GM19023 (cell line): Measurements from ENCODE around the gene PEX11G.

Source experiments
- ATAC-seq: cut with Tn5 transposase; IDR thresholded peaks from one replicate; pipeline ENCODE4 v1.9.1; 2021; ENCODE audit warnings: mild to moderate bottlenecking, moderate library complexity; ENCODE audit not compliant: unreplicated experiment

PEX11G gene

GRCh38 chr19:7522072-7522922, 33.5 kb upstream of the PEX11G start, which contains the start of gene MCOLN1:
MCOLN1 (plus strand) TSS chr19:7522624; CDS start chr19:7522751, 127 bp downstream.
- ATAC-seq, result peak; percentile 70

DNA sequence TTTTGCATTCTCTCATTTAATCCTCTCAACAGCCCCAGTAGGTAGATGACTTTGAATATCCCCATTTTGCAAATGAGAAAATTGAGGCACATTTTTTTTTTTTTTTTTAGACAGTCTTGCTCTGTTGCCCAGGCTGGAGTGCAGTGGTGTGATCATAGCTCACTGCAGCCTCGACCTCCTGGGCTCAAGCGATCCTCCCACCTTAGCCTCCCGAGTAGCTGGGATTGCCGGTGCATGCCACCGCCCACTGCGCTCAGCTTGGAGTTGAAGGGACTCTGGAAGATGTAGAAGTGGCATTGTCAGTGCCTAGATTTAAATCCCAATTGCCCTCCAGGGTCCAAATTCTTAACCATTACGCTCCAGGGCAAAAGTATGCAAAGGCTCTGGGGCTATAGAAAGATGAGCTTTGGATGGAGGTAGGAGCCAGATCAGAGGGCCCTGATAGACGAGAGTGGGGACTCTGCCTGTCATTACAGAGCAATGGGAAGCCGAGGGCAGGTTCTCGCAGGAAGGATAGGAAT, 32.8 kb upstream of the PEX11G start:
- no peak for ATAC-seq

GRCh38 chr19:7520131-7521051, 31.6 kb upstream of the PEX11G start:
- no peak for ATAC-seq

DNA sequence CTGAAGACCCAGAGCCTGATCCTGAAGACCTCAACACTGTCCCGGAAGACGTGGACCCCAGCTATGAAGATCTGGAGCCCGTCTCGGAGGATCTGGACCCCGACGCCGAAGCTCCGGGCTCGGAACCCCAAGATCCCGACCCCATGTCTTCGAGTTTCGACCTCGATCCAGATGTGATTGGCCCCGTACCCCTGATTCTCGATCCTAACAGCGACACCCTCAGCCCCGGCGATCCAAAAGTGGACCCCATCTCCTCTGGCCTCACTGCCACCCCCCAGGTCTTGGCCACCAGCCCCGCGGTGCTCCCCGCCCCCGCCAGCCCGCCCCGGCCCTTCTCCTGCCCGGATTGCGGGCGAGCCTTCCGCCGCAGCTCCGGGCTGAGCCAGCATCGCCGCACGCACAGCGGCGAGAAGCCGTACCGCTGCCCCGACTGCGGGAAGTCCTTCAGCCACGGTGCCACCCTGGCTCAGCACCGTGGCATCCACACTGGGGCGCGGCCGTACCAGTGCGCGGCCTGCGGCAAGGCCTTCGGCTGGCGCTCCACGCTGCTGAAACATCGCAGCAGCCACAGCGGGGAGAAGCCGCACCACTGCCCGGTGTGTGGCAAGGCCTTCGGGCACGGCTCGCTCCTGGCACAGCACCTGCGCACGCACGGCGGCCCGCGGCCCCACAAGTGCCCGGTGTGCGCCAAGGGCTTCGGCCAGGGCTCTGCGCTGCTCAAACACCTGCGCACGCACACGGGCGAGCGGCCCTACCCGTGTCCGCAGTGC, 30.7 kb upstream of the PEX11G start:
- ATAC-seq, result no peak

GRCh38 chr19:7516878-7517277, 28.0 kb upstream of the PEX11G start:
- no peak for ATAC-seq

GRCh38 chr19:7516333-7516732, 27.5 kb upstream of the PEX11G start:
- no peak for ATAC-seq

DNA sequence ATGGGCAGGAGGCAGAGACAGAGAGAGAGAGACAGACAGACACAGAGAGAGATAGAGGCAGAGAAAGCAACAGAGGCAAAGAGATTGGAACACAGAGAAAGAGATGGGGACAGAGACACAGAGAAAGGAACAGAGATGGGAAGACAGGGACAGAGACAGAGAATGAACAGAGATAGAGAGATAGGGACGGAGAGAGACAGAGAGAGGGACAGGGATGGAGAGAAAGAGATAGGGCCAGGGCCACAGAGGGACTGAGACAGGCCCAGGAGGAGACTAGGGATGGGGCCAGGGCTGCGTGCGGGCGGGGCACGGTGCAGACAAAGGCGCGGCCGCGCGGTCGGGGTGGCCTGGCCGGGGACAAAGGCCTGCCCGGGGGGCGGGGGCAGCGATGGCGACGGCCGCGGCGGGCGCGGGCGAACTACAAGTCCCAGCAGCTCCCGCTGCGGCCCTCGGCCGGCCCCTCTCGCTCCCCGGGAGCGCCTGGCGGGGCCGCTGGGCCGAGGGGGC, 26.9 kb upstream of the PEX11G start, which contains the start of gene ZNF358:
Gene ZNF358, plus strand, starts transcription at position 459 of the 507 bp plus-strand sequence. CDS start 3,140 bp downstream, outside the sequence.
- no peak for ATAC-seq

DNA sequence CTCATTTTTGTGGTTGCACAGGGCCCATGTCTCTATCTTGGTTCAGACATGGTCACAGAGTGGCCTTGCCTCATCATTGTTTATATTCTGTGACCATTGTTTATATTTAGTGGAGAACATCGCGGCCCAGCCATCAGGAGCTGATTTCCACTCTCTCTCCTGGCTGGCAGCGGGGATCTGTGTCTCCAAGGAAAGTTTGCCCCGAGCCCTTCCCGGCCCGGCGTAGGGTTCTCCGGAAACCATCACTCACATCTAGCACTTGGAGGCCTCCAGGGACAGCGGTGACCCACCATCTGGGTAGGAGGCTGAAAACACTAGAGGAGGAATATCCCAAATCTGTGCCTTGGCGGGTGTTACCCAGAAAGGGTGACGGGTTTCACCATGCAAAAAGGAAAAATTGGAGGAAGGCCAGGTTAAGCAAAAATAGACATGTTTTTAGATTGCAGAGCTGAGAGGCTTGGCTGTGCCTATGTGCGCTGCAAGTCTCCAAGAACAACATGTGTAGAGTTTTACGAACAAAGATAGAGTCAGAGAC, 26.3 kb upstream of the PEX11G start:
- ATAC-seq, result no peak

DNA sequence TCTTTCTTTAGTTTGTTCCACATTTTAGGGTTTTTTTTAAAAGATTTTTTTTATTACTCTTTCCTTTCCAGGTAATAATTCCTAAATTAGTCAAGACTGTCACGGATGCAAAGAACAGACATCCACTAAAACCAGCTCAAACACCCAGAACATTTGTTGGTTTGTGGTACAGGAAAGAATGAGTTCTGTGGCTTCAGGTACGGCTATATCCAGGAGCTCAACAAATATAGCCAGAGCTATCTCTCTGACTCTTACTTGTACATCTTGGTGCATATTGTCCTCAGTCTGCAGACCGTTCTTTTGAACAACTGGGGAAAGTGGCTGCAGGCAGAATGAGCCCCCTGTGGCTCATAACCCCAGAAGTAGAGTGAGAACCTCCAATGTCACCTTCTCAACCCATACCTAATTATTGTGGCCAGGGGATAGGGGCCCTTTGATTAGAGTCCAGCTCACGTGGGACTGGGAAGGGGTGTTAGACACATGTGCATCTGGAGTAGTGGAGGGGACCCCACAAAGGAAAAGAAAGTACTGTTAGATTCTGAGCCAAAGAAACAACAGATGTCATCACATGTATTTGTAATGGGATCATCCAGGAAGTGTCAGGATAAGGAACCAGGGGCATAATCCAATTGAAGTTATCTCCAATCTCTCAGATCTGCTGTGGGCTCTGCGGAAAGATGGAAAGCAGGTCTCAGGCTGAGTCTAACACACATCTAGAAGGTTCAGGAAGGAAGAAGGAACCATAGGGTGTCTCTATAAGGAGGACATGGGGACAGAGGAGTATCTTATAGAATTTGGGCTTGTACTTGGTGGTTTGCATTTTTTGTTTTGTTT, 25.2 kb upstream of the PEX11G start:
- ATAC-seq, result no peak

GRCh38 chr19:7512400-7512851, 23.6 kb upstream of the PEX11G start:
- ATAC-seq, result no peak

GRCh38 chr19:7509625-7510024, 20.8 kb upstream of the PEX11G start:
- ATAC-seq, result no peak

DNA sequence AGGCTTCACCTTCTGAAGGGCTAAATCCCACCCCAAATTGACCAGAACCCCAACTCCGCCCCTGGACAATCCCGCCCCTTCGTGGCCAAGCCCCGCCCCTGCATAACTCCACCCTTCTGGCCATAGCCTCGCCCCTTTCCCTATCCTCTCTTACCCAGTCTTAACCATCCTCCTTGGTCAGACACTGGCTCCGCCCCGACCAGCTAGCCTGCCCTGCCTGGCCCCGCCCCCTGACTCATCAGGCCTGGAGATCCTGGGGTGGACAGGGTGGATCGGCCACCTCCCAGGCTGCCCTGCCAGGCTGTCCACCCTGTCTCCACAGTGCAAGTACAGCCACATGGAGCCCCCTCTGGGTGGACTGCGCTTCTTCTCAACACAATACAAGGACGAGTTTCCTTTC, 19.0 kb upstream of the PEX11G start:
- ATAC-seq, result no peak

- no peak for ATAC-seq
Measured at GRCh38 chr19:7506385-7507328, 17.8 kb upstream of the PEX11G start.

DNA sequence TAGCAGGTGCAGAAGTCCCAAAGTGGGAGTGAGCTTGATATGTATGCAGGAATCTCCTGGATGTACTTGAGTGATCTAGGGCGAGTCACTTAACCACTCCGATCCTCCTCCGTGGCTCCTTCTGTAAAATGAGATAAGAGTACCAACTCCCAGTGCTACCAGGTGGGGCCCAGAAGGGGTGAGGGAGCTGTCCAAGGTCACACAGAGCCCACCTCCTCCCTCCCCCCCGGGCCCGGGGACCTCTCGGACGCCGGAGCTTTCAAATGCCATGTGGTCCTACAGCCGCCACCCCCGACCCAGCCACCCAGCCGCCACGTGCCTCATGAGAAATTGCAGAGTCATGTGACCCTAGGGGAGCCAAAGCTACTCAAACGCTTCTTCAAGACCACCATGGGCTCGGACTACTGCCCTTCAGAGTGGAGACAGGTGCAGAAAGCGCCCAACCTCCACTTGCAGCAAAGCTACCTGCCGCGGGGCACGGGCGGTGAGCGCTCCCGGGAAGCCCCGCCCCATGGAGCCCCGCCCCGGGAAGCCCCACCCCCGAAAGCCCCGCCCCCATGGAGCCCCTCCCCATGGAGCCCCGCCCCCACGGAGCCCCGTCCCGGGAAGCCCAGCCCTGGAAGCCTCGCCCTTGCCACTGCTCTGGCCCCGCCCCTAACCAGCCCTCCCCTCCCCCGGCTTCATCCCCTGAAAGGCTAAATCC, 17.0 kb upstream of the PEX11G start:
- ATAC-seq, result no peak

GRCh38 chr19:7505288-7505681, 16.4 kb upstream of the PEX11G start:
- ATAC-seq, result no peak

GRCh38 chr19:7504684-7505083, 15.8 kb upstream of the PEX11G start:
- no peak for ATAC-seq

DNA sequence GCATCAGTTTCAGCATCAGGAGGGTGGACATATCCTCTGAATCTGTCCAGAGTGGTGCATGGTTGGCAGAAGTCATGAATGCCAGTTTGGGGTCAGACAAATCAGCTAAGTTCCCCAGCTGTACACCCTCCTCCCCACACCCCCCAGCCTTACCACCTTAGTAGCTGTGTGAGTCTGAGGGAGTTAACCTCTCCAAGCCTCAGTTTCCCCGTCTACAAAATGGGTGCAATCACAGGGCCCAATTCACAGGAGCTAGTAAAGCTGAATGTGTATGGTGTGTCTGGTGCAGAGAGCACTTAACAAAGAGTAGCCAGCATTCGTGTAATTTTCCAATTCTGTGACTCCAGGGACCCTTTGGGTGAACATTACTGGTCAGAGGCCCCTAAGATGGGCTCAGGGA, 13.7 kb upstream of the PEX11G start:
- no peak for ATAC-seq
